NCI-H748 (cell line): ENCODE measurements around the gene IDH1.
A peak's percentile ranks its signal among the peaks of the same experiment; 100 is the strongest.
"Not testable (repeated sequence)": the region's sequence is repeated elsewhere in the genome, so short reads cannot be mapped to it uniquely, and the experiment has no call there.

ENCODE experiments used
- DNase-seq: peaks from one replicate; lab custom pipeline; 2025; ENCODE audit not compliant: unreplicated experiment; lab: John Stamatoyannopoulos, UW

Gene IDH1

DNA sequence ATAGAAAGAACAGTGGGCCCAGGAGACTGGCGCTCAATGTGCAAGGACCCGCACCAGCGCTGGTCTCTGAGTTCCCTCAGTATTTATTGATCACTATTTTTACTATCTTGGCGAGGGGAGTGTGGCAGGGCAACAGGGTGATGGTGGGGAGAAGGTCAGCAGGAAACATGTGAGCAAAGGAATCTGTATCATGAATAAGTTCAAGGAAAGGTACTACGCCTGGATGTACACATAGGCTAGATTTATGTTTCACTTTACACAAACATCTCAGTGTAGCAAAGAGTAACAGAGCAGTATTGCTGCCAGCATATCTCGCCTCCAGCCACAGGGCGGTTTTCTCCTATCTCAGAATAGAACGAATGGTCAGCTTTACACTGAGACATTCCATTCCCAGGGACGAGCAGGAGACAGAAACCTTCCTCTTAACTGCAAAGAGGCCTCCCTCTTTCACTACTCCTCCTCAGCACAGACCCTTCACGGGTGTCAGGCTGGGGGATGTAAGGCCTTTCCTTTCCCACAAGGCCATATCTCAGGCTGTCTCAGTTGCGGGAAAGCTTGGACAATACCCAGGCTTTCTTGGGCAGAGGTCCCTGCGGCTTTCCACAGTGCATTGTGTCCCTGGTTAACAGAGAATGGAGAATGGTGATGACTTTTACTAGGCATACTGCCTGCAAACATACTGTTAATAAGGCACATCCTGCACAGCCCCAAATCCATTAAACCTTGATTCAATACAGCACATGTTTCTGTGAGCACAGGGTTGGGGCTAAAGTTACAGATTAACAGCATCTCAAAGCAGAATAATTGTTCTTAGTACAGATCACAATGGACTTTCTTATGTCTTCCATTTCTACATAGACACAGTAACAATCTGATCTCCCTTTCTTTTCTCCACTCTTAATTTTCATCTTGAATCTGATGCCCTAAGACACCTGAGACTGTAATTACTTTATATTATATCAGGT, 2.3 kb upstream of the IDH1 start:
- DNase-seq: not testable (repeated sequence)

GRCh38 chr2:208256192-208256782, 1.4 kb upstream of the IDH1 start:
- peak; percentile 24 for DNase-seq

DNA sequence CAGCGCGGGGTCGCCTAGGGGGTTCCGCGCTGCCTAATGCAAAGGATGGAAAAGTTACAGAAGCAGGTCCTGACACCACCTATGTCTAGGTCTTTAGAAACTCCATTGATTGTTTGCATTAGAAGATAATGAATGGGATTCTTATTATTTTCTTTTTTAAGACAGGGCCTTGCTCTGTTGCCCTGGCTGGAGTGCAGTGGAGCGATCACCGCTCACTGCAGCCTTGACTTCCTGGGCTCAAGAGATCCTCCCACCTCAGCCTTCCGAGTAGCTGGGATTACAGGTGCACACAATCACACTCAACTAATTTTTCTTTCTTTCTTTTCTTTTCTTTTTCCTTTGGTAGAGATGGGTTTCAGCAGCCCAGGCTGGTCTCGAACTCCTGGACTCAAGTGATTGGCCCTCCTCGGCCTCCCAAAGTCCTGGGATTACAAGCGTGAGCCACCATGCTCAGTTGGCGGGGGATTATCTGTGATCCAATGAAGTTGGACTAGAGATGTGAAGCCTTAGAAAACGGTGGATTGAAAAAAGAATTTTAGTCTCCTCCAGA, 761 bp upstream of the IDH1 start:
- DNase-seq: no peak

DNA sequence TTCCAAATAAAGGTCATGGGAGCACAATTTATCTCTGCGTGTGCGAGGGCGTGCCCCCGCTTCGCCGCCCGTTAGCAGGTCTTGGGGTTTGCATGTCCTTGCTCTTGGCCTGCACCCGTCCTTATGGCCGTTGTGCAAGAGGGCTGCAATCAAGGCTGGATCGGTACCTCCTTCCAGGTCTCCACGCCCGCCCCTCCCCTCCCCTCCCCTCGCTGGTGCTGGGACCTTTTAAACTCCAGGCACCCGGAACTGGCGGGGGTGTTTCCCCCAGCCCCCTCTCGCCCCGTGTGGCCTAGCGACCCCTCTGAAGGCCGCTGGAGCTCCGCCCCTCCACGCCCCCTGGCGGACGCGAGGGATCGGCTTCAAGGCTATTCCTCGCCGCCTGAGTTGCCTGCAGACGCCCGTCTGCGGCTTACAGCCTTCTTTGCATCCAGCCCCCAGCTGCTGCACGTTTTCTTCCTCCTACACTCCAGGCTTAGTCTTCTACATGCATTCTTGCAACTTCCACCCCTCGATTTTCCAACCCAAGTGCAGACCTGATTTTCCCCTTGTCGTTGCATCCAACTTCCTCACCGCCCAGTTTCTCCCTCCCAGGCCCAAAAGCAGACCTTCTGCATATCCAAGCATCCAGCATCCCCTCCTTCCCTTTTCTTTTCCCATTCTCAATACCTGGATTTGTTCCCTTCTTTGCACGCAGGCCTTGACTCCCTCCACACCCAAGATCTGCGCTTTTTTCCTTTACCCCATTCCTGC, 577 bp downstream of the IDH1 start:
- peak; percentile 87 for DNase-seq

DNA sequence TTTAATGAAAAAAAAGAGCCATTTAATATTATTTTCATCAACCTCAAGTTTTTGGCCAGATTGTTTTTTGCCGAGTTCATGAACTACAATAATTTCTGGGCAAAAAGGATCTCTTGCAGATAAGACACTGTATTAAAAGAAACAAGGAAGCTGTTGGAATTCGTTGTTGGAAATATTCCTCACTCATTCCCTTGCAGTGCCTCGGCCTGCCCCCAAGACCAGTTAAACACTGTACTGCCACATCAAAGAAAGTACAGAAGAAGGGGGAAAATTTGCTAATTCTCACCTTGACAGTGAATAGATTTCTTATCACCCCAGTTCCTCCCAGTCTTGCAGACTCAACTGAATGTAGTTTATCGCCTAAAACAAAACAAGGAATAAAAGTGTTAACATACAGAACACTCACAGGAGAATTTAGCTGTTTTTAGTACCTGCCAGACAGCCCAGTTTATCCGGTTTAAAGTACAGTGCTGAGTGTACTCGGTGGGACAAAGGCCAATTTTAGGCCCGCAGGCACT, 1.2 kb downstream of the IDH1 start:
- no peak for DNase-seq

- no peak for DNase-seq
Measured at GRCh38 chr2:208252716-208253492, 2.0 kb downstream of the IDH1 start.

DNA sequence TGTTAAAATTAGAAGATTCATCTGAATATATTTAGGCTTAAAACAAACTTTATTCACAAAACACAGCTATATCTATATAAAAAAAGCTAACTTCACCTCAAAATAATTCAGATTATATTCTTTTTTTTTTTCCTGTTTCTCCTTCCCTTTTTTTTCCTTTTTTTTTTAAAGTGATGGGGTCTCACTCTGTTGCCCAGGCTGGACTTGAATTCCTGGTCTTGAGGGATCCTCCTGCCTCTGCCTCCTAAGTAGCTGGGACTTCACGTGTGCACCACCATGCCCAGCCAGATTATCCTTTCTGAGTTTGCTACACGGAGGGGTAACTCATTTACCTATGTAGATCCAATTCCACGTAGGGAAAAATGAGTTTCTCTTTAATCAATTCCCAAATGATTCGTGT, 3.8 kb downstream of the IDH1 start:
- no peak for DNase-seq

DNA sequence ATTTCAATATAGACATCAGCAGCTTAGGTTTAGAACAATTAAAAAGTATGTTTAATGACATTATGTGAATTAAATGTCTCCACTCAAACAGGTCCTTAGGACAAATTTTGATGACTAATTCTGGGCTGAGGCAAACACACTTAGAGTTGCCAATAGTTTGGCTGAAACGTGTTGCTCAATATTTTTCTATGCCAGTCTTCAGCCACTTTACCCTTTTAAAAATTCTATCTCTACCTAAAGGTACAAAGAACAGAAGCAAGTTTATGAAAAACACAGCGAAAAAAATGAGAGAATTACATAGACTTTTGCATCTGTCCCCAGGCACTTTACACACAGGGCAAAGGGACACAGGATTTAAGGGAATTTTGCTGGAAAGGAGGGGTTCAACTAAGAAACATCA, 4.5 kb downstream of the IDH1 start:
- DNase-seq: no peak

- DNase-seq: no peak
Measured at GRCh38 chr2:208249296-208249695, 5.6 kb downstream of the IDH1 start.

- DNase-seq: no peak
Measured at GRCh38 chr2:208248601-208249000, 6.3 kb downstream of the IDH1 start.

DNA sequence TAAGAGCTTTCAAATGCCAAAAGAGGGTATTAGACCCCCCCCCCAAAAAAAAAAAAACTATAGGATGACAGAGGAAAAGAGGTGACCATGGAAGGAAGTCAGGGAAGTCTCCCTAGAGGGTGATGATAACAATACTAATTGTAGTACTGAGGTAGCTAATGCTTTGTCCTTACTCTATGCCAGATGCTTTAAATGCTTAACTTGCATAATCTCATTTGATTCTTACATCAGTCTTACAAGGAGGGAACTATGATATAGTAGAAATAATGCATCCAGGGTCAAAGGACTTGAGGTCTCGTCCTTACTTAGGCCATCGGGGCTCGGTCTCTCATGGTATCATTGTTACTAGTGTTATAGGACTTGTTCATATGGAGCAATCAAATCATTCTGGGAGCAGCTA, 9.1 kb downstream of the IDH1 start:
- DNase-seq: no peak

DNA sequence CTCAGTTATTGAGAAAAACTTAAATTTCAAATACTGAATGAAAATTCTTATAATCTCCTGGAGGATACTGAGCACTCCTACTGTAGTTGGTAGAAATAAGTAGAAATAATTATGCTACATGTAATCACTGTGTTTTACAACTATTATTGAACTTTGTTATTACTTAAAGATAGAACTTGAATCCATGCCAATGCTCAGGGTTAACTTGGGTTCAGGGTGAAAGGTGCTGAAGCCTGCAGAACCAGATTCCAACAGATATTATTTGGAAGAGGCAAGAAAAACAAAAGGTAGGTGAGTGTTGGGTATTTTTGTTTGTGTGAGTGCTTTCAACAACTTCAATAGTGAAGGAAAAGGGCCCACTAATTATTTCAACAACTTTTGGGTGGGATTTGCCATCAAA, 10.4 kb downstream of the IDH1 start:
- DNase-seq: no peak

GRCh38 chr2:208240619-208241209, 14.2 kb downstream of the IDH1 start:
- DNase-seq: no peak

DNA sequence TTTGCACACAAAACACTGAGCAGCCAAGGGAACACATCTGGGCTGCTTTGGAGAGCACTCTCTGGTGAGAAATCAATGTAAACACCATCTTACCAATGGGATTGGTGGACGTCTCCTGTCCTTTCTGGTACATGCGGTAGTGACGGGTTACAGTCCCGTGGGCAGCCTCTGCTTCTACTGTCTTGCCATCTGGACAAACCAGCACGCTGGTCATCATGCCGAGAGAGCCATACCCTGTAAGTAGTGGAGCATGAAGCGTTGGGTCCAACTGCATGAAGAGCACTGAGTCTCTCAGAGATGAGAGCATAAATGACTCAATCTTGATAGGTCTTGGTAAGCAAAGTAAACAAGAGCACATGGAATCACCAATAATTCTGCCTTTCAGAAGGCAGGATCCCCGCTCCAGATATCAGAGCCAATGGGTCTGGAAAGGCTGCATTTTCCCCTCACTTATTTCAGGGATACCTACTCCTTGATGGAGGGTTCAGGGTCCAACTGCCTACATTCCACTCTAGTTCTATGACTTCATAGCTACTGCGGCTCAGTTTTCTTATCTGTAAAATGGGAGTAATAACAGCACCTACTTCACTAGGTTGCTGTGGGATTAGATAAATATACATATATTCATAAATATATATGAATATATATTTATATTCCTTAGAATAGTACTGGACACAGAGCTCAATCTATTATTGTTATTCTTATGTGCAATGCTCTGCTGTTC, 14.9 kb downstream of the IDH1 start:
- no peak for DNase-seq

DNA sequence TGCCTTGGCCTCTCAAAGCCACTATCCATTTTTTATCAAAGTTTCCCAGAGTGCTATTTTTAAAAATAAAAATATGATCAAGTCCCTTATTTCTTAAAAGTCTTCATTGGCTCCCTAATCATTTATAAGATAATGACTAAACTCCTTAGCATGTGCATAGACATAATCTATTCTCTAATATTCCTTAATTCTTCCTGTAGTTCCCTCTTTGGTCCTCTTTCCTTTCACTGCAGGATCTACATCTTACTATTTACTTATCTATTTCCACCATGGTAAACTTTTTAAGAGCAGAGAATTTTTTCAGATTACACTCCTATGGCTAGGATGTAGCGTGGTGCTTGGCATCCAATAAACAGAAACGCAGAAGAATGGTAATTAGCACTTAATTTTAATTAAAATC, 19.0 kb downstream of the IDH1 start:
- DNase-seq: no peak

GRCh38 chr2:208234786-208235185, 20.1 kb downstream of the IDH1 start:
- DNase-seq: no peak

DNA sequence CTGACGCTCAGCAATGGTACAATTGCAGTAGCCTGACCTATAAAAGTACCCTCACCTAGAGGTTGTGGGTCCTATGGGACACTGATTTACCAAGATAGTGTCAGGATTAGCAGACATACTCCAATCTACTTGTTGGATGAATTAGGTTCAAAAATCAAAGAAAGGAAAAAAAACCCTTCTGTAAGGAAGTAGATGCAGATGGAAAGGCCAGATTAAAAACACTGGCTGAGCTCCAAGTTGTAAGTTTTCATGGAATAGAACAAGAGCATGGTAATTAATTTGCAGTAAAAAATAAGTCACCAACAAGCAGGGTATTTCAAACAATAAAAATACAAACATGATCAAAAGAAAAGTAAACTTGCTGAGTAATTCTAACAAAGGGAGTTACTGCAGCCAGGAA, 26.4 kb downstream of the IDH1 start:
- no peak for DNase-seq

GRCh38 chr2:208227581-208228232, 27.2 kb downstream of the IDH1 start:
- DNase-seq: no peak

GRCh38 chr2:208224802-208225201, 30.1 kb downstream of the IDH1 start:
- no peak for DNase-seq
